ENCODE measurements around the gene ZBP1.

ZBP1 gene

DNA sequence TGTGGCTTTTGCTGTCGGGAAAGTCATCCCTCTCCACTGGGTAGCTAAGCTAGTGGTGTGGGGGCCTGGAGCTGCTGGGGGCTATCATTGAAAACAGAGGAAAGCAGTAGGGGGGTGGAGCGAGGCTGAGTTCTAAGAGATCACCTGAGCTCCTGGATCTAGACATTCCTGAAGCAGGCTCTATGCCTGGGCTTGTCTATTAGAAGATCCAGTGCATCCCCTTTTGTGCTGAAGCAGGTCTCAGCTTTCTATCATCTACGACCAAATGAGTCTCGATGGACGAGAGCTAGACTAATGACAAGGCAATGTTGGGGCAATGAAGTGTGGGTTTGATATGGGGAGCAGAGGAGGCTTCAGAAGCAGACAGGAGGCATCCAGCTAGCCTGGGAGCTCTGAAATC is 18.5 kb downstream of the ZBP1 start:
- Histone ChIP-seq H3K79me1 (ENCODE audit: low read depth, low read length) (no peaks in the 10 kb centered on the region), H3K4me2 (ENCODE audit: insufficient read depth, low read length, poor library complexity, severe bottlenecking) (no peak overlapping the region), H3K4me1 (ENCODE audit: control insufficient read depth in 2 of 2, insufficient read depth in 1 of 2, low read depth in 1 of 2, low read length in 2 of 2) (peaks cover 0 to 7% of the 10 kb centered on the region in 2 donors), H2AFZ (ENCODE audit: low read length) (no peak overlapping the region), H3K9me3 (replicated peaks in 1 of 2; ENCODE audit: control insufficient read depth in 2 of 2, insufficient read depth in 1 of 2, low read depth in 1 of 2, low read length in 2 of 2) (no peaks in the 10 kb centered on the region), H2AK5ac (ENCODE audit: low read depth, low read length) (no peak overlapping the region), H3K36me3 (replicated peaks in 1 of 2; ENCODE audit: control insufficient read depth in 2 of 2, insufficient read depth in 2 of 2, low read length in 2 of 2) (no peaks in the 10 kb centered on the region), H4K91ac (ENCODE audit: low read depth, low read length, poor library complexity) (peak overlapping the region; percentile 35), H3K4me3 (ENCODE audit: low read length in 2 of 2) (no peak overlapping the region), H4K8ac (ENCODE audit: low read depth, low read length) (no peak overlapping the region), H3K9ac (ENCODE audit: low read depth, low read length, poor library complexity) (no peak overlapping the region), H3K23ac (ENCODE audit: low read depth, low read length, poor library complexity) (no peak overlapping the region), H3K14ac (ENCODE audit: low read length) (no peak overlapping the region), H2BK12ac (ENCODE audit: low read length) (no peak overlapping the region), H3K27me3 (ENCODE audit: control insufficient read depth in 3 of 3, insufficient read depth in 3 of 3, low read depth in 1 of 3, low read length in 3 of 3) (peaks cover 0 to 39% (median 0%) of the 10 kb centered on the region in 3 experiments), H2BK15ac (ENCODE audit: low read length) (no peak overlapping the region), H2BK5ac (ENCODE audit: low read length) (no peak overlapping the region), H3K27ac (replicated peaks; ENCODE audit: low read length) (no peak overlapping the region), H3K4ac (ENCODE audit: low read length) (no peak overlapping the region), H2BK120ac (ENCODE audit: low read depth, low read length) (no peak overlapping the region), H3K18ac (ENCODE audit: low read length) (no peak overlapping the region)
- no peak for DNase-seq (ENCODE audit: low spot score)
- WGBS, 2 donors (ENCODE audit: extremely low coverage in 2 of 2, insufficient read length in 2 of 2, insufficient replicate concordance in 1 of 2), result no CpG with 5 or more reads among the region's 5 CpGs

DNA sequence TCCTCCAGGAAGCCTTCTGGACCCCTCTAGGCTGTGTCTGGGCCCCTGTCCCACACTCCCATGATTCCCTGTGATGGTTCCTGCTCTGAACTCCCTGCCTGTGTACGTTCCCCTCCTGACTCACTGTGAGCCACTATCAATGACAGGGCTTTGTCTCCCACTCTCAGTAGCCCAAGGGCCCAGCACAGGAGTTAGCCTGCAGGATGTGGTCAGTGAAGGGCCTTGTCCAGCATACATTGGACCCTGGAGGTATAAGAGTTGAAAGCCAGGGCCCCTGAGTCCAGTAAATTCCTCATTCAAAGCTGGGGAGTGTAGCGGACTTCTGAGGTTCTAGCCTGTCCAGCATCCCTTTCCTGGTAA is 19.0 kb downstream of the ZBP1 start:
- Histone ChIP-seq H3K4ac (ENCODE audit: low read length) (no peak overlapping the region), H3K27me3 (ENCODE audit: control insufficient read depth in 3 of 3, insufficient read depth in 3 of 3, low read depth in 1 of 3, low read length in 3 of 3) (peaks cover 0 to 35% (median 0%) of the 10 kb centered on the region in 3 experiments), H3K4me1 (ENCODE audit: control insufficient read depth in 2 of 2, insufficient read depth in 1 of 2, low read depth in 1 of 2, low read length in 2 of 2) (peaks cover 0 to 7% of the 10 kb centered on the region in 2 donors), H3K27ac (replicated peaks; ENCODE audit: low read length) (no peak overlapping the region), H3K79me1 (ENCODE audit: low read depth, low read length) (no peaks in the 10 kb centered on the region), H3K18ac (ENCODE audit: low read length) (no peak overlapping the region), H2AK5ac (ENCODE audit: low read depth, low read length) (peak overlapping the region; percentile 20), H3K9ac (ENCODE audit: low read depth, low read length, poor library complexity) (no peak overlapping the region), H4K8ac (ENCODE audit: low read depth, low read length) (no peak overlapping the region), H2BK15ac (ENCODE audit: low read length) (peak overlapping the region; percentile 63), H3K4me3 (ENCODE audit: low read length in 2 of 2) (no peak overlapping the region), H3K9me3 (replicated peaks in 1 of 2; ENCODE audit: control insufficient read depth in 2 of 2, insufficient read depth in 1 of 2, low read depth in 1 of 2, low read length in 2 of 2) (no peaks in the 10 kb centered on the region), H3K36me3 (replicated peaks in 1 of 2; ENCODE audit: control insufficient read depth in 2 of 2, insufficient read depth in 2 of 2, low read length in 2 of 2) (no peaks in the 10 kb centered on the region), H3K4me2 (ENCODE audit: insufficient read depth, low read length, poor library complexity, severe bottlenecking) (no peak overlapping the region), H2BK5ac (ENCODE audit: low read length) (no peak overlapping the region), H2BK120ac (ENCODE audit: low read depth, low read length) (no peak overlapping the region), H2BK12ac (ENCODE audit: low read length) (no peak overlapping the region), H3K23ac (ENCODE audit: low read depth, low read length, poor library complexity) (no peak overlapping the region), H3K14ac (ENCODE audit: low read length) (peak overlapping the region; percentile 78), H2AFZ (ENCODE audit: low read length) (no peak overlapping the region), H4K91ac (ENCODE audit: low read depth, low read length, poor library complexity) (no peak overlapping the region)
- no peak for DNase-seq (ENCODE audit: low spot score)
- no CpG with 5 or more reads among the region's 2 CpGs for WGBS, 2 donors (ENCODE audit: extremely low coverage in 2 of 2, insufficient read length in 2 of 2, insufficient replicate concordance in 1 of 2)

DNA sequence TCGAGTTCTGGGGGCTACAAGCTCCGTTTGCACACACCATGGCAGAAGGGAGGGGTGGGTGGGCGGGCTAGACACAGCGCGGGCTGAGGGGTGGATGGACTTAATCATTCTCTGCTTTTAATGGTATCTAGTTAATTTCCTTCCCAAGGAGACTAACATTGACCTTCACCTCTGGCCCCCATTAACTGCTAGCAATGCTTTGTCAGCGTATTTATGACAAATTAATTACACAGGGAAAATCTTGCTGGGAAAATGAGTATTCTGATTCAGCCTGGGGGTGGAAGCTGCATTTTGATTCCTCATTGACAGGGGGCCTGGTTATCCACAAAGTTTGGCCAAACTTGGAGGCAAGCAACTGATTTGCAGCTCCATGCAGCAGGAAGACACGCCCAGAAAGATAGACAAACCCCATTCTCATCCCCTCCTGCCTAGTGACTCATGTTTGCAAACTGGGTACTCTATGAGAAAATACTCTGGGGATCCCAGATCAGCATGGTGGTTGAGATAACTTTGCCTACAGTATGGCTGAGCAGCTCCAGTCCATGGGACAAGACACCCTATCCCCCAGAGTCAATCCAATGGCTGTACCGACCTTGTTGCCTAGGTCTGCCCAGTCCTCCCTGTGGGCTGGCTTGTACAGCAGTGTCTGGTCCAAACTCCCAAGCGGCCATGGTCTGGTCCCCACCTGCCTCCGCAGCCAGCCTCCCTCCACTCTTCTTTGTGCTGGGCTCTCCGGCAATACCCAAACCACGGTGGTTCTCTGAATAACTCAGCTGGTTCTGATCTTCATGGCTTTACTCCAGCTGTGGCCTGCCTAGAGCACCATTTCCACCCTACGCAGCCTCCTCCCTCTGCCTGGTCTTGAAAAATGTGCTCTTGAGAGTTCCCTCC is 19.7 kb downstream of the ZBP1 start:
- Histone ChIP-seq H3K4me3 (ENCODE audit: low read length in 2 of 2) (no peak overlapping the region), H2BK15ac (ENCODE audit: low read length) (peak overlapping the region; percentile 63), H2BK120ac (ENCODE audit: low read depth, low read length) (no peak overlapping the region), H3K14ac (ENCODE audit: low read length) (peak overlapping the region; percentile 78), H3K4ac (ENCODE audit: low read length) (no peak overlapping the region), H2BK12ac (ENCODE audit: low read length) (no peak overlapping the region), H3K27ac (replicated peaks; ENCODE audit: low read length) (no peak overlapping the region), H3K9me3 (replicated peaks in 1 of 2; ENCODE audit: control insufficient read depth in 2 of 2, insufficient read depth in 1 of 2, low read depth in 1 of 2, low read length in 2 of 2) (no peaks in the 10 kb centered on the region), H3K4me1 (ENCODE audit: control insufficient read depth in 2 of 2, insufficient read depth in 1 of 2, low read depth in 1 of 2, low read length in 2 of 2) (peaks cover 0 to 7% of the 10 kb centered on the region in 2 donors), H3K4me2 (ENCODE audit: insufficient read depth, low read length, poor library complexity, severe bottlenecking) (no peak overlapping the region), H4K91ac (ENCODE audit: low read depth, low read length, poor library complexity) (no peak overlapping the region), H3K9ac (ENCODE audit: low read depth, low read length, poor library complexity) (no peak overlapping the region), H3K27me3 (ENCODE audit: control insufficient read depth in 3 of 3, insufficient read depth in 3 of 3, low read depth in 1 of 3, low read length in 3 of 3) (peaks cover 0 to 34% (median 0%) of the 10 kb centered on the region in 3 experiments), H3K79me1 (ENCODE audit: low read depth, low read length) (no peaks in the 10 kb centered on the region), H3K23ac (ENCODE audit: low read depth, low read length, poor library complexity) (no peak overlapping the region), H4K8ac (ENCODE audit: low read depth, low read length) (no peak overlapping the region), H2AFZ (ENCODE audit: low read length) (no peak overlapping the region), H2BK5ac (ENCODE audit: low read length) (no peak overlapping the region), H2AK5ac (ENCODE audit: low read depth, low read length) (peak overlapping the region; percentile 20), H3K18ac (ENCODE audit: low read length) (peak overlapping the region; percentile 27), H3K36me3 (replicated peaks in 1 of 2; ENCODE audit: control insufficient read depth in 2 of 2, insufficient read depth in 2 of 2, low read length in 2 of 2) (no peaks in the 10 kb centered on the region)
- DNase-seq (ENCODE audit: low spot score), result no peak
- WGBS, 2 donors (ENCODE audit: extremely low coverage in 2 of 2, insufficient read length in 2 of 2, insufficient replicate concordance in 1 of 2), result no CpG with 5 or more reads among the region's 13 CpGs

DNA sequence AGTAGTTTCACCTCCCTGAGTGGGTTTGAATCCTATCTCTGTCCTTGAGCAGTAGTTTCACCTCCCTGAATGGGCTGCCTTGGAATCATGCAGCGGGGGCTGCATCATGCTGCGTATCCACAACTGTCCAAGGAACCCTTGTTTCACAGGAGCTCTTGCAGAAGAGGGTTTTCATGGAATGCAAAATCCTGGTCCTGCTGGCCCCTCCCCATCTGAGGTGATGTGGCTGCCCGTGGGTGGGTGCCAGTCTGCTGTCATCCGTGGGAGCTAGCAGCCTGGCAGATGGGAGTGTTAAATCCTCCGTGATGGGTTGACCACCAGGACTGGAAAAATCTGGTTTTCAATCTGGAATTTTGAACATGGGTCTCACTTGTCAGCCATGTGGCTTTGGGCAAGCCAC is 21.7 kb downstream of the ZBP1 start:
- H2BK15ac ChIP-seq (ENCODE audit: low read length), result no peak overlapping the region
- H4K8ac ChIP-seq (ENCODE audit: low read depth, low read length), result no peak overlapping the region
- H3K18ac ChIP-seq (ENCODE audit: low read length), result no peak overlapping the region
- H4K91ac ChIP-seq (ENCODE audit: low read depth, low read length, poor library complexity), result no peak overlapping the region
- peak overlapping the region; percentile 16 for H2BK5ac ChIP-seq (ENCODE audit: low read length)
- no peak overlapping the region for H2AK5ac ChIP-seq (ENCODE audit: low read depth, low read length)
- H2BK120ac ChIP-seq (ENCODE audit: low read depth, low read length), result no peak overlapping the region
- no peak overlapping the region for H3K27ac ChIP-seq (replicated peaks; ENCODE audit: low read length)
- WGBS, 2 donors (ENCODE audit: extremely low coverage in 2 of 2, insufficient read length in 2 of 2, insufficient replicate concordance in 1 of 2), result no CpG with 5 or more reads among the region's 5 CpGs
- H3K4me1 ChIP-seq (ENCODE audit: control insufficient read depth in 2 of 2, insufficient read depth in 1 of 2, low read depth in 1 of 2, low read length in 2 of 2), result peaks cover 0 to 7% of the 10 kb centered on the region in 2 donors
- no peak overlapping the region for H3K4me2 ChIP-seq (ENCODE audit: insufficient read depth, low read length, poor library complexity, severe bottlenecking)
- no peak overlapping the region for H3K4ac ChIP-seq (ENCODE audit: low read length)
- no peak overlapping the region for H3K23ac ChIP-seq (ENCODE audit: low read depth, low read length, poor library complexity)
- H3K9ac ChIP-seq (ENCODE audit: low read depth, low read length, poor library complexity), result peak overlapping the region; percentile 64
- no peak overlapping the region for H2BK12ac ChIP-seq (ENCODE audit: low read length)
- no peak overlapping the region for H3K4me3 ChIP-seq (ENCODE audit: low read length in 2 of 2)
- no peak for DNase-seq (ENCODE audit: low spot score)
- no peaks in the 10 kb centered on the region for H3K79me1 ChIP-seq (ENCODE audit: low read depth, low read length)
- no peak overlapping the region for H3K14ac ChIP-seq (ENCODE audit: low read length)
- no peaks in the 10 kb centered on the region for H3K9me3 ChIP-seq (replicated peaks in 1 of 2; ENCODE audit: control insufficient read depth in 2 of 2, insufficient read depth in 1 of 2, low read depth in 1 of 2, low read length in 2 of 2)
- no peaks in the 10 kb centered on the region for H3K36me3 ChIP-seq (replicated peaks in 1 of 2; ENCODE audit: control insufficient read depth in 2 of 2, insufficient read depth in 2 of 2, low read length in 2 of 2)
- peaks cover 0 to 39% (median 0%) of the 10 kb centered on the region in 3 experiments for H3K27me3 ChIP-seq (ENCODE audit: control insufficient read depth in 3 of 3, insufficient read depth in 3 of 3, low read depth in 1 of 3, low read length in 3 of 3)
- H2AFZ ChIP-seq (ENCODE audit: low read length), result no peak overlapping the region

Data from neuronal stem cell (in vitro differentiated cells).